Measurements from ENCODE around the gene LEKR1.

LEKR1 gene

GRCh38 chr3:156803952-156804741, 22.0 kb upstream of the LEKR1 start:
- POLR2A ChIA-PET = no interaction called here
- DNase-seq (ENCODE audit: extremely low spot score) = no peak
- TF ChIP-seq CTCF (IDR thresholded peaks at IDR 0.05; ENCODE audit: control extremely low read depth, extremely low read depth, low read depth, missing control alignments) = no peak
- CTCF ChIA-PET = interaction anchor here (1.4 kb wide), 1 partner anchor 11 kb away, joined by 6 read pairs; no protein-coding TSS in a partner anchor

- ChIA-PET POLR2A (no interaction called here), CTCF (interaction anchor here (3.1 kb wide), 1 partner anchor 331 kb away, joined by 11 read pairs; no protein-coding TSS in a partner anchor)
- no peak for TF ChIP-seq CTCF (IDR thresholded peaks at IDR 0.05; ENCODE audit: control extremely low read depth, extremely low read depth, low read depth, missing control alignments)
- no peak for DNase-seq (ENCODE audit: extremely low spot score)
These were observed 19.5 kb upstream of the LEKR1 start for GRCh38 chr3:156806698-156807097.

DNA sequence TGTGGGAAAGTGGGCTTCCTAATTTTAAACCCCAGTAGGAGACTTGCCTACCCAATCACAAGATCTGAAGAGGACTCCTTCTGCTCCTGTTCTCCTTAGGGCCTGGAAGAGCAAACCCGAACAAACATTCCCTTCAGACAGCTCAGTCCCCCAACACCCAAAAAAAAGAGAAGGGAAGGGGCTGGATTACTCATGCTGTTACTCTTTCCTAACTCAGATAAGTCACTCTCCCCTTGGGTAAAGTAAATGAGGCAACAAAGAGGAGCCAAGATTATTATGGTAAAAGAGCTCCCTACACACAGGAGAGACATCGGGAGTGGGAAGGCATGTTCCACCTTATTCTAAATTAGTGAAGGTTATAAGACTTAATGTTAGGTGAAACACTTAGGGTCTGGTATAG, 18.1 kb upstream of the LEKR1 start:
- TF ChIP-seq CTCF (IDR thresholded peaks at IDR 0.05; ENCODE audit: control extremely low read depth, extremely low read depth, low read depth, missing control alignments) = no peak
- CTCF ChIA-PET = interaction anchor here (1.2 to 3.1 kb wide), 3 partner anchors 15 to 329 kb away, joined by 3 to 11 read pairs (median 3); no protein-coding TSS in a partner anchor
- POLR2A ChIA-PET = no interaction called here
- no peak for DNase-seq (ENCODE audit: extremely low spot score)

DNA sequence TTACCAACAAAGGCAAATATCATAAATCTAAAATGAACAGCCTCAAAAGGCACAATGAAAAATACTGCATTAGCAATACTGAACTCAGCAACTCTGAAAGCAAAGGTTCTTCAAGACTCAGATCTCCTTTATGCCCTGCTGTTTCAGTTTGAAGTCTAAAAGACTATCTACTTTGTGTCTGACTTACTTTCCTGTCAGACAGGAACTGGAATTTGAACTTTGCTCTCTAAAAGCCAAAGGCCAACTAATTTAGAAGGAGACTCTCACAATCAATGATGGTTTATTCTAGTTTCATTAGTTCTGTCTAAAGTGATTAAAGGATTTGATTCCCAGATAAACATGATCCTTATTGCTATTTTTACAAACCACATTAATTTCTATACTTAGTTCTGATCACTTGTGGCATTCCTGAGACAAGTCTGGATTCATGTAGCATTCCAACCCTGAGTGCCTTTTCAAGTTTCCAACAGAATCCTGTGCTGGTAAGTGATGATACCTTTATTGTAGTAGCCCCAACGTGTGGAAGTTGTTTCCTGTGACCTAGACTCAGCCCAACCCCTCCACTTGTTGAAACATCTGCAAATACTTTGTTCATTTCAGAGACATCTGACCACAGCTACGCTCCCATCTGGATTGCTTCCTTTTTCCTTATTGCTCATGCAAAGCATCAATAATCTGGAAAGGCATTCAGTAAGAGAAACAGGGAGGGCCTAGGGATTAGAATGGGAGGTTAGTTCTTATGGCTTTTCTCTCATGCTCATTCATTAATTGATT, 14.9 kb upstream of the LEKR1 start:
- ChIA-PET POLR2A (no interaction called here), CTCF (interaction anchor here (2.8 kb wide), 1 partner anchor 18 kb away, joined by 10 read pairs; no protein-coding TSS in a partner anchor)
- peak; percentile 33 for DNase-seq (ENCODE audit: extremely low spot score)
- no peak for TF ChIP-seq CTCF (IDR thresholded peaks at IDR 0.05; ENCODE audit: control extremely low read depth, extremely low read depth, low read depth, missing control alignments)

DNA sequence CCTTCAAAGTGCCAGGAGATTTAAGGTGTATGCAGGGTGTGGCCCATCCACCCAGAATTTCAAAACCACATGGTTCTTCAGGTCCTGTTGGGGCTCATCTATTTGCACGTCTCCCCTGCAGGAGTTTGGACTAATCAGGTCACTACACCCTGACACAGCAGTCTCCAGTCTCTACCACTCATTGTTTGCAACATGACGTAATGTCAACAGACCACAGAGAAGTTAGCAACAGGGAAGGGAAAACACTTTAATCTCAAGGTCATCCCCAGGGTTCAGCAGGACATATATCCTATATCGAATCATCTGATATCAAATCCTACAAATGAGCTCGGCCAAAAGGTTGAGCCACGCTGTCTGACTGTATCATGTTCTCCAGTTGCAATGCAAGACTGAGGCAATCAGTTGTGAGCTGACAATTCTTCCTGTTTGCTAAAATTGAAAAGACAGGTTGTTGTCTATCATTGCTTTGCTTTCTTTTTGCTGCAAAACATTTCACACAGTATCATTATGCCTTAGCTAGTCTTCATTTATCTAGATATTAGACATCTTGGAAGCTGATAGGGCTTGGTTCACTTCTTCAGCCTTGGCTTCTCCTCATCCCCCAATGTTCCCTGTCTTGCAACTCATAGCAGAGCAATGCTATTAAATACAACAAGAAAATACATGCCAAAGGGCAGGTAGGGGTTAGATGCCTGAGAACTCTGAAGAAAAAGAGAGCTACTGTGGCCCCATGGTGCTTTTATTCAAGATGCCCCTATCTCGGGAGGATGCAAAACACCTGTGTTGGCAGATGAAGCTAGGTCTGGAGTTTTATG, 13.4 kb upstream of the LEKR1 start:
- POLR2A ChIA-PET = no interaction called here
- no peak for TF ChIP-seq CTCF (IDR thresholded peaks at IDR 0.05; ENCODE audit: control extremely low read depth, extremely low read depth, low read depth, missing control alignments)
- peak; percentile 33 for DNase-seq (ENCODE audit: extremely low spot score)
- CTCF ChIA-PET = interaction anchor here (0.8 to 2.8 kb wide), 7 partner anchors 10 to 325 kb away, joined by 3 to 10 read pairs (median 5); no protein-coding TSS in a partner anchor

DNA sequence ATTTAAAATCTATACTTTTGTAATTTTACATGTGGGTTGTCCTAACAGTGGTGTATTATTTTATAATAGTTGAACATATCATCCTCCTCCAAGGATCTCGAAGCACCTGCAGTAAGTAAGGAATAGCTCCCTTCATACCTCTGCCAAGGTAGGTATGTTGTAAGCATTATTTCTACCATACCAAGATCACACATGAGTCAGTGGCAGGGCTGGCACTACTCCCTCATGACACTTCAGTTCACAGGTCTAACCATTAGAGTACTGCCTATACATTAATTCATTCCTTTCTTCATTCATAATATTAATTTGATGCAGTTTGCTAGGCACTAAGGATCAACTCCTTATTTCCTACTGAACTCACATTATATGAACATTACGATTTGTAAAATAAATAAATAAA, 11.9 kb upstream of the LEKR1 start:
- ChIA-PET POLR2A (no interaction called here), CTCF (interaction anchor here (1.5 to 2.8 kb wide), 4 partner anchors 21 to 323 kb away, joined by 5 to 10 read pairs (median 8); no protein-coding TSS in a partner anchor)
- TF ChIP-seq CTCF (IDR thresholded peaks at IDR 0.05; ENCODE audit: control extremely low read depth, extremely low read depth, low read depth, missing control alignments) = no peak
- DNase-seq (ENCODE audit: extremely low spot score) = no peak
